Prostate gland (tissue), 2 donors: ENCODE data around the gene RNF114.

Experiments used
- CTCF ChIP-seq, 4 experiments: fragments of 200-600 bp in 2 of 4; fragments of 450-650 bp in 2 of 4; sonication (generic) in 2 of 4; IDR thresholded peaks; 1 replicate in 3 of 4; 2 replicates in 1 of 4; pipeline ENCODE4 v1.5.1; 2016 to 2019; ENCODE audit warnings: antibody characterized with exemption in 4 of 4, mild to moderate bottlenecking in 2 of 4, moderate library complexity in 2 of 4
- POLR2A ChIP-seq: fragments of 450-650 bp; IDR thresholded peaks from one replicate; pipeline ENCODE4 v1.6.1; 2016; ENCODE audit warnings: antibody characterized with exemption, mild to moderate bottlenecking
- POLR2AphosphoS5 ChIP-seq: sonication (generic); formaldehyde crosslinking; IDR thresholded peaks from one replicate; pipeline ENCODE4 v1.6.1; 2017; ENCODE audit warnings: antibody characterized with exemption

DNA sequence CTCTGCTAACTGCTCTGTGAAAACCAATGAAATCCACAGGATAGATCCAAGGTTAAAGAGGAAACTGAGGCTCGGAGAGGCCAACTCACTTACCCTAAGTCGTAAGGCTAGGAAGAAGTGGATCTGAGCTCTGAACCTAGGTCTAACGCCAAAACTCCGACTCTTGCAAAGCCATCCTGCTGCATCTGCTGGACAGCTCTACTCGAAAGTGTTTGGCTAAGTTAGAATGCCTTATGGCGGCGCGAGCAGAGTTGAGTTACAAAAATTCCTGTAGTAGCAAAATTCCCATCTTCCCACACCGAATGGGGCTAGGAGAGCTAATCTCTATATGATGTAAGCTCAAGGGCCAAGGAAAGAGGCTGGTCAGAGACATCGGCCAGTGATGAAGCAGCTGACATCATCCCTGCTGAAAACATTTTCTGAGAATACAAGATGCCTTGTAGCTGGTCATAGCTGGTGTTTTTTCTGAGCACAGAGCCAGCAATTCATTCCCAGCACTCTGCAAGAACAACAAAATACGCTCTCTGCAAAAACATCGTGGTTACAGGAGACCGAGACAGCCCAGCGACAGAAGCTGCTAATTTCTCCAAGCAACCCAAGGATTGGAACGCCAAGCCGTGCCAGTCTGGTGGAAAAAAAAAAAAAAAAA, 22.7 kb upstream of the RNF114 start:
- TF ChIP-seq CTCF (IDR thresholded peaks at IDR 0.05) (no peak), POLR2A (no peak), POLR2AphosphoS5 (no peak)
